Measurements from ENCODE around the gene BLOC1S1.

DNA sequence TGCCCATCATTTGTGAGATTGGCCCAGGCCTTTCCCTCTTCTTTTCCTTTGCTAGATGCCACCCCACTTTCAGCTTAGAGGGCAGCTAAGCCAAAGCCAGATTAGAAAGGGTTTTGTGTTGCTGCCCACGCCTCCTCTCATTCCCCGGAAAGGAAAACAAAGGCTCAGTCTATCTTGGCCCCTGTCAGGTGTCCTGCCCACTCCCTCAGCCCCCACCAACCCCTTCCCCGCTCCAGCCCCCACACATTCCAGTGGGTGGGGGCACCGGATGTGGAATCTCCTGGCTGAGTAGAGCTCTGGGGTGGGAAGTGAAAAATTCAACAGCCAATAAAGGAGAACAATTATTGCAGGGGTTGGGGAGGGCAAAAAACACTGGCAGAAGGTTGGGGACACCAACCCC, 2.2 kb downstream of the BLOC1S1 start:
- TF ChIP-seq, protein P1, sequence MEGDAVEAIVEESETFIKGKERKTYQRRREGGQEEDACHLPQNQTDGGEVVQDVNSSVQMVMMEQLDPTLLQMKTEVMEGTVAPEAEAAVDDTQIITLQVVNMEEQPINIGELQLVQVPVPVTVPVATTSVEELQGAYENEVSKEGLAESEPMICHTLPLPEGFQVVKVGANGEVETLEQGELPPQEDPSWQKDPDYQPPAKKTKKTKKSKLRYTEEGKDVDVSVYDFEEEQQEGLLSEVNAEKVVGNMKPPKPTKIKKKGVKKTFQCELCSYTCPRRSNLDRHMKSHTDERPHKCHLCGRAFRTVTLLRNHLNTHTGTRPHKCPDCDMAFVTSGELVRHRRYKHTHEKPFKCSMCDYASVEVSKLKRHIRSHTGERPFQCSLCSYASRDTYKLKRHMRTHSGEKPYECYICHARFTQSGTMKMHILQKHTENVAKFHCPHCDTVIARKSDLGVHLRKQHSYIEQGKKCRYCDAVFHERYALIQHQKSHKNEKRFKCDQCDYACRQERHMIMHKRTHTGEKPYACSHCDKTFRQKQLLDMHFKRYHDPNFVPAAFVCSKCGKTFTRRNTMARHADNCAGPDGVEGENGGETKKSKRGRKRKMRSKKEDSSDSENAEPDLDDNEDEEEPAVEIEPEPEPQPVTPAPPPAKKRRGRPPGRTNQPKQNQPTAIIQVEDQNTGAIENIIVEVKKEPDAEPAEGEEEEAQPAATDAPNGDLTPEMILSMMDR (IDR thresholded peaks at IDR 0.05), result no peak
- TF ChIP-seq POLR2AphosphoS5 (IDR thresholded peaks at IDR 0.05), result no peak

Measured in breast epithelium (tissue), 3 donors.